Keratinocyte (primary cell): Measurements from ENCODE around the gene ANKRD55. TPM values are rescaled to one million over a fixed set of nuclear protein-coding genes. Genes with fewer than 3 reads are reported as not detected.

Experiments
- DNase-seq: peaks from one replicate; pipeline ENCODE4 v3.0.0-alpha.2; 2011; ENCODE audit warnings: low read depth, missing footprints, low spot score
- FAIRE-seq: peaks from 2 replicates; lab custom pipeline; 2011; peaks lifted over from hg19 to GRCh38; lab: Jason Lieb, UNC
- H2AFZ ChIP-seq: 2 replicates; pipeline ENCODE4 v1.6.0; 2012; ENCODE audit warnings: low read length, control low read depth, inconsistent platforms; ENCODE audit not compliant: control insufficient read depth
- H3K27ac ChIP-seq: 2 replicates; pipeline ENCODE4 v1.5.1; 2011; ENCODE audit warnings: low read length; ENCODE audit not compliant: control insufficient read depth, insufficient read depth
- H3K27me3 ChIP-seq: 3 replicates; pipeline ENCODE4 v1.6.0; 2011; ENCODE audit warnings: low read length; ENCODE audit not compliant: control insufficient read depth, insufficient read depth; ENCODE audit errors: extremely low read depth
- H3K36me3 ChIP-seq, 2 experiments: 2 replicates in 1 of 2; 3 replicates in 1 of 2; pipeline ENCODE4 v1.5.1; 2011; ENCODE audit warnings: low read length in 2 of 2, mild to moderate bottlenecking in 1 of 2; ENCODE audit not compliant: control insufficient read depth in 2 of 2, insufficient read depth in 2 of 2; ENCODE audit errors: extremely low read depth in 1 of 2
- H3K4me1 ChIP-seq: 3 replicates; pipeline ENCODE4 v1.5.1; 2011; ENCODE audit warnings: low read length; ENCODE audit not compliant: control insufficient read depth, insufficient read depth; ENCODE audit errors: extremely low read depth
- H3K4me2 ChIP-seq: 3 replicates; pipeline ENCODE4 v1.6.0; 2011; ENCODE audit warnings: low read depth, low read length; ENCODE audit not compliant: control insufficient read depth, insufficient read depth; ENCODE audit errors: extremely low read depth
- H3K4me3 ChIP-seq, 3 experiments: fragments of 200-600 bp in 1 of 3; sonication (generic) in 1 of 3; 2 replicates in 2 of 3; 3 replicates in 1 of 3; pipeline ENCODE4 v1.5.1; 2011 to 2016; ENCODE audit warnings: low read length in 3 of 3, mild to moderate bottlenecking in 3 of 3, control low read depth in 2 of 3, inconsistent platforms in 1 of 3, low read depth in 1 of 3, mixed read lengths in 1 of 3, mixed run types in 1 of 3, moderate library complexity in 1 of 3; ENCODE audit not compliant: control insufficient read depth in 2 of 3, insufficient read depth in 2 of 3; ENCODE audit errors: extremely low read depth in 1 of 3
- H3K79me2 ChIP-seq: 2 replicates; pipeline ENCODE4 v1.6.0; 2012; ENCODE audit warnings: low read length; ENCODE audit not compliant: control insufficient read depth, insufficient read depth
- H3K9ac ChIP-seq: 3 replicates; pipeline ENCODE4 v1.6.0; 2011; ENCODE audit warnings: low read length; ENCODE audit not compliant: control insufficient read depth, insufficient read depth; ENCODE audit errors: extremely low read depth
- H3K9me1 ChIP-seq: 3 replicates; pipeline ENCODE4 v1.6.0; 2011; ENCODE audit warnings: low read length; ENCODE audit not compliant: control insufficient read depth, insufficient read depth; ENCODE audit errors: extremely low read depth
- H3K9me3 ChIP-seq: 2 replicates; pipeline ENCODE4 v1.5.1; 2012; ENCODE audit warnings: low read depth, low read length; ENCODE audit not compliant: control insufficient read depth
- H4K20me1 ChIP-seq: 3 replicates; pipeline ENCODE4 v1.6.0; 2011; ENCODE audit warnings: low read length; ENCODE audit not compliant: control insufficient read depth, insufficient read depth; ENCODE audit errors: extremely low read depth
- CTCF ChIP-seq, 3 experiments: IDR thresholded peaks in 1 of 3; conservative IDR thresholded peaks in 1 of 3; optimal IDR thresholded peaks in 1 of 3; 2 replicates in 2 of 3; 3 replicates in 1 of 3; pipeline versions ENCODE3 to v1.5.1; 2011; ENCODE audit warnings: low read length in 3 of 3, mild to moderate bottlenecking in 3 of 3, moderate library complexity in 2 of 3, control low read depth in 1 of 3, inconsistent platforms in 1 of 3; ENCODE audit not compliant: insufficient read depth in 2 of 3; ENCODE audit errors: extremely low read depth in 1 of 3
- EZH2 ChIP-seq: IDR thresholded peaks from one replicate; pipeline ENCODE4 v1.6.1; 2012; ENCODE audit warnings: inconsistent platforms, mild to moderate bottlenecking, low read length, moderate library complexity
- dilution Hi-C: fragments of 300-500 bp; cut with MboI; formaldehyde crosslinking; loops from one replicate; pipeline ENCODE4 v1.7.0; 2020; ENCODE audit warnings: low sequenced_read_pairs; ENCODE audit not compliant: extremely low pct_ligation_motif_present
- polyA plus RNA-seq, 5 experiments: library from polyadenylated mRNA; depleted of rRNA in 3 of 5; stranded (reverse) in 3 of 5; stranded (forward) in 1 of 5; unstranded in 1 of 5; fragments of >200 nt; gene quantifications; 1 replicate in 1 of 5; 2 replicates in 3 of 5; 3 replicates in 1 of 5; pipeline versions ENCODE4 v1.2.1 to v1.2.3, GENCODE V29; 2011 to 2012; ENCODE audit warnings: missing spikeins in 2 of 5, low read depth in 1 of 5, low replicate concordance in 1 of 5

ANKRD55 gene
- polyA plus RNA-seq, 1 donor (not counting 4 experiments of a cell fraction or from before 2014, with no cell fraction given) = not detected

GRCh38 chr5:56161927-56162326 is 71.2 kb downstream of the ANKRD55 start:
- dilution Hi-C loops = no loop called here
- H2AFZ ChIP-seq = no peak overlapping the region
- H4K20me1 ChIP-seq = no peaks in the 10 kb centered on the region
- H3K4me2 ChIP-seq = no peak overlapping the region
- H3K9me1 ChIP-seq = no peaks in the 10 kb centered on the region
- no peaks in the 10 kb centered on the region for H3K36me3 ChIP-seq
- H3K27ac ChIP-seq = no peak overlapping the region
- no peaks in the 10 kb centered on the region for H3K79me2 ChIP-seq
- no peak for FAIRE-seq
- no peaks in the 10 kb centered on the region for H3K4me1 ChIP-seq
- DNase-seq = no peak
- no peaks in the 10 kb centered on the region for H3K9me3 ChIP-seq
- TF ChIP-seq EZH2 = no peak
- no peak for TF ChIP-seq CTCF (optimal IDR thresholded peaks at IDR 0.05 in 1 of 3, IDR thresholded peaks at IDR 0.05 in 1 of 3, conservative IDR thresholded peaks at IDR 0.05 in 1 of 3; ENCODE audit: extremely low read depth in 1 of 3, insufficient read depth in 2 of 3, low read length in 3 of 3)
- no peak overlapping the region for H3K9ac ChIP-seq
- no peak overlapping the region for H3K4me3 ChIP-seq
- no peaks in the 10 kb centered on the region for H3K27me3 ChIP-seq

GRCh38 chr5:56161439-56161823 is 71.7 kb downstream of the ANKRD55 start:
- Histone ChIP-seq H3K4me3 (no peak overlapping the region), H3K4me2 (no peak overlapping the region), H3K27me3 (no peaks in the 10 kb centered on the region), H3K36me3 (no peaks in the 10 kb centered on the region), H3K9me1 (no peaks in the 10 kb centered on the region), H4K20me1 (no peaks in the 10 kb centered on the region), H3K4me1 (no peaks in the 10 kb centered on the region), H3K79me2 (no peaks in the 10 kb centered on the region), H2AFZ (no peak overlapping the region), H3K9me3 (no peaks in the 10 kb centered on the region), H3K27ac (no peak overlapping the region), H3K9ac (no peak overlapping the region)
- DNase-seq (no peak), FAIRE-seq (no peak)
- TF ChIP-seq CTCF (optimal IDR thresholded peaks at IDR 0.05 in 1 of 3, IDR thresholded peaks at IDR 0.05 in 1 of 3, conservative IDR thresholded peaks at IDR 0.05 in 1 of 3; ENCODE audit: extremely low read depth in 1 of 3, insufficient read depth in 2 of 3, low read length in 3 of 3) (no peak), EZH2 (no peak)
- dilution Hi-C loops = no loop called here
